Measurements from ENCODE around the gene CLCF1.
"Not testable (repeated sequence)": the region's sequence is repeated elsewhere in the genome, so short reads cannot be mapped to it uniquely, and the experiment has no call there.

CLCF1 gene

DNA sequence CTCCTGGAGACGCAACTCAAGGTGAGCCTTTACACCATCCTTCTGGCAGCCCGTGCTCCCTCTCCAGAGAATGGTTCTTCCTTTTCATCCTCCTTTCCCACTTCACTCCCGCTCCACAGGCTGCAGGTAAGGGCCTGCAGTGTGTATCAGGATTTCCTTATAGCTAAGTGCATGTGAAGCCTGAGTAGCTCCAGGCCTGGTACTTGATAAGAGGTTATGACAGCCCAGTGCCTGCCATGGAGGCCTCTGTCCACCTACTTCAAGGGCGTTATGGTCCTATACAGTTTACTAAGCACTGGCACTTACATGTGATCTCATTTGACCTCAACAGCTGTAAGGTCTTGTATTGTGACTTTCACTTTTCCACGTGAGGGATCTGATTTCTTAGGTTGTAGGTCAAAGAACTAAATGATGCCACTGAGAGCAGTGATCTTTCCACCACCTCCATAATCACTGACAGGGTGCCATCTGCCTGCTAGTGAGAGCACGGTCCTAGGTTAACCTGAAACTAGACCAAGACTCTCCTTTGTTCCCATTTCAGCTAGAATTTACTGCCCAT lies 52.0 kb downstream of the CLCF1 start:
- no peak for DNase-seq

GRCh38 chr11:67320691-67321090 lies 52.7 kb downstream of the CLCF1 start:
- no peak for DNase-seq

DNA sequence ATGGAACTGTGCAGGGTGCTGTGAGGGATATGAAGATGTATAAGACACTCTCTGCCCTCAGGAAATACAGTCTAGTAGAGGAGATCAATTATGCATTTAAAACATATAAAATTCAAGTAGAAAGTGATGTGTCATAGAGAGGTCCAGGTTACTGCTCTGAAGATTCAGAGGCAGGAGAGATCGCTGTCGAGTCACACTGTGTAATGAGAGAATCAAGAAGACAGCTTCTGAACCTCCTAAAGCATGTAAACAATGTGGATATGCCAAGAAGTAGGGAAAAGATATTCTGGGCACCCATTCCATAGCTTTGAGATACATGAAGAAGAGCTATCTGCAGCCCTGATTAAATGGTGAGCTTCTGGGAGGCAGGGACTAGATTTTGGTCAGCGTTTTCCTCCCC lies 53.4 kb downstream of the CLCF1 start:
- no peak for DNase-seq

GRCh38 chr11:67318876-67319275 lies 54.5 kb downstream of the CLCF1 start:
- not testable (repeated sequence) for DNase-seq

- DNase-seq: no peak
Measured at GRCh38 chr11:67317888-67318555, 55.4 kb downstream of the CLCF1 start.

DNA sequence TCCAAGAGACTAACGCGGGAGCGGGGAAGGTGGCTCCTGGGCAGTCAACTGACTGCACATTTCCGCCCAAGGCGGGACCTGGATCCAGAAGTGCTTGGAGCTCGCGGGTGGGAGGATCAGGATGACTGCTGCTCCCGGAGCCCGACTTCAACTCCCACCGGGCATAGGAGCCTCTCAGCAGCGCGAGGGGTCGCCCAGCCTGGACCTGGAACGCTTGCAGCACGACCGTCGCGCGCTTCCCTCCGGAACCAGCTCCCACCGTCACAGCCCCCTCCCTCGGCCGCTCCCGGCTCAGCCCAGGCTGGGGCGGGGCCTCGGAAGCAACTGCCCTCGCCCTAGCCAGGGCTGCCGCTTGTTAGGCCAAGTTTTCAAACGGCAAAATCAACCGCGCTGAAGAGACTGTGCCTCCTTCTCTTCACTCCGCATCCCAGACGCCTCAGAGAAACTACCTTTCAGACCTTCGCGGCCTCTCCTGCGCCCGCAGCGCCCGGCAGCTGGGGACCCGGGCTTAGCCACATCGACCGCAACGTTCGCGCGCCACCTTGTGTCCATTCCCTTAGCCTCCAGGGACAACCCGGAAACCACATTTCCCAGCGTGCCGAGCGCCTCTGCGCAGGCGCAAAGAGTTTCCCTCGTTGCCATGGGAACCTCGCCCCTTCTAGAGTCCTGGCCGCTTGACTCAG lies 56.1 kb downstream of the CLCF1 start:
- DNase-seq: peak; percentile 93

DNA sequence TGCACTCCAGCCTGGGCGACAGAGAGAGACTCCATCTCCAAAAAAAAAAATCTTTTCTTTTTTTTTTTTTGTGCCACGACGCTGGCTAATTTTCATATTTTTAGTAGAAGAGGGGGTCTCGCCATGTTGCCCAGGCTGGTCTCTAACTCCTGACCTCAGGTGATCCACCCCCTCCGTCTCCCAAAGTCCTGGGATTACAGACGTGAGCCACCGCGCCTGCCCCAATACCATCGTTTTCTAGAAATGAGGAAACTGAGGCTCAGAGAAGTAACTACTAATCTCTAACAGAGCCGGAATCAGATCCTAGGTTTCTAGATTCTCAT lies 56.6 kb downstream of the CLCF1 start:
- DNase-seq: no peak

GRCh38 chr11:67315325-67315909 lies 58.0 kb downstream of the CLCF1 start:
- no peak for DNase-seq

- DNase-seq: no peak
Measured at GRCh38 chr11:67314218-67314617, 59.2 kb downstream of the CLCF1 start.
